ENCODE data around the gene SYCP2L. TPM values are rescaled to one million over a fixed set of nuclear protein-coding genes. Genes with fewer than 3 reads are reported as not detected.
A peak's percentile ranks its signal among the peaks of the same experiment; 100 is the strongest.

The SYCP2L gene
- polyA plus RNA-seq, 1 donor (not counting 4 experiments of a cell fraction or from before 2014, with no cell fraction given): 1.3 TPM

- FAIRE-seq (no peak), DNase-seq (ENCODE audit: low read depth, low spot score) (no peak)
- Histone ChIP-seq H3K4me3 (ENCODE audit: control insufficient read depth in 2 of 3, extremely low read depth in 1 of 3, insufficient read depth in 2 of 3, low read depth in 1 of 3, low read length in 3 of 3) (no peak overlapping the region), H3K79me2 (ENCODE audit: control insufficient read depth, insufficient read depth, low read length) (no peaks in the 10 kb centered on the region), H3K9me3 (ENCODE audit: control insufficient read depth, low read depth, low read length) (no peaks in the 10 kb centered on the region), H3K9ac (ENCODE audit: control insufficient read depth, extremely low read depth, insufficient read depth, low read length) (no peak overlapping the region), H3K27ac (ENCODE audit: control insufficient read depth, insufficient read depth, low read length) (no peak overlapping the region), H3K4me2 (ENCODE audit: control insufficient read depth, extremely low read depth, insufficient read depth, low read depth, low read length) (no peak overlapping the region), H3K9me1 (ENCODE audit: control insufficient read depth, extremely low read depth, insufficient read depth, low read length) (no peaks in the 10 kb centered on the region), H3K4me1 (ENCODE audit: control insufficient read depth, extremely low read depth, insufficient read depth, low read length) (no peaks in the 10 kb centered on the region), H4K20me1 (ENCODE audit: control insufficient read depth, extremely low read depth, insufficient read depth, low read length) (no peaks in the 10 kb centered on the region), H3K27me3 (ENCODE audit: control insufficient read depth, extremely low read depth, insufficient read depth, low read length) (no peaks in the 10 kb centered on the region), H2AFZ (ENCODE audit: control insufficient read depth, low read length) (no peak overlapping the region), H3K36me3 (ENCODE audit: control insufficient read depth in 2 of 2, extremely low read depth in 1 of 2, insufficient read depth in 2 of 2, low read length in 2 of 2) (no peaks in the 10 kb centered on the region)
- dilution Hi-C loops (cut with MboI; ENCODE audit: extremely low pct_ligation_motif_present, low sequenced_read_pairs): no loop called here
- TF ChIP-seq EZH2 (IDR thresholded peaks at IDR 0.05; ENCODE audit: low read length) (no peak), CTCF (optimal IDR thresholded peaks at IDR 0.05 in 1 of 3, IDR thresholded peaks at IDR 0.05 in 1 of 3, conservative IDR thresholded peaks at IDR 0.05 in 1 of 3; ENCODE audit: extremely low read depth in 1 of 3, insufficient read depth in 2 of 3, low read length in 3 of 3) (no peak)
Measured at GRCh38 chr6:10890151-10890550, 3.3 kb downstream of the SYCP2L start.

DNA sequence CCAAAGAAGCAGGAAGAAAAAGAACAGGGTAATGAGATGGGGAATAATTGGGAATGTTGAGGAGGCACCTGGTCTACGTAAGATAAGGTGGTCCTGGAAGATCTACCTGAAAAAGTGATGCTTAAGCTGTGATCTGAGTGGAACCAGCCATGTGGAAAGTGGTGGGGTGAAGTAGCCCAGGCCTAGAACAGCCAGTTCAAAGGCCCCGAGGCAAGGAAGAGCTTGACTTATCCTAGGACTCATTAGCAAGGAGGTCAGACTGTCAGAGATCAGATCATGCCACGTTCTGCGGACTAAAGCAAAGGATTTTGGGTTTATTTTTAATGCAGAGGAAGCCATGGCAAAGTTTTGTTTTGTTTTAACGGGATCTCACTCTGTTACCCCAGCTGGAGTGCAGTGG is 5.1 kb downstream of the SYCP2L start:
- Histone ChIP-seq H3K27me3 (ENCODE audit: control insufficient read depth, extremely low read depth, insufficient read depth, low read length) (no peaks in the 10 kb centered on the region), H3K4me3 (ENCODE audit: control insufficient read depth in 2 of 3, extremely low read depth in 1 of 3, insufficient read depth in 2 of 3, low read depth in 1 of 3, low read length in 3 of 3) (no peak overlapping the region), H3K9ac (ENCODE audit: control insufficient read depth, extremely low read depth, insufficient read depth, low read length) (no peak overlapping the region), H4K20me1 (ENCODE audit: control insufficient read depth, extremely low read depth, insufficient read depth, low read length) (no peaks in the 10 kb centered on the region), H3K9me3 (ENCODE audit: control insufficient read depth, low read depth, low read length) (no peaks in the 10 kb centered on the region), H3K79me2 (ENCODE audit: control insufficient read depth, insufficient read depth, low read length) (no peaks in the 10 kb centered on the region), H3K4me2 (ENCODE audit: control insufficient read depth, extremely low read depth, insufficient read depth, low read depth, low read length) (no peak overlapping the region), H3K4me1 (ENCODE audit: control insufficient read depth, extremely low read depth, insufficient read depth, low read length) (no peaks in the 10 kb centered on the region), H3K27ac (ENCODE audit: control insufficient read depth, insufficient read depth, low read length) (no peak overlapping the region), H3K36me3 (ENCODE audit: control insufficient read depth in 2 of 2, extremely low read depth in 1 of 2, insufficient read depth in 2 of 2, low read length in 2 of 2) (no peaks in the 10 kb centered on the region), H2AFZ (ENCODE audit: control insufficient read depth, low read length) (no peak overlapping the region), H3K9me1 (ENCODE audit: control insufficient read depth, extremely low read depth, insufficient read depth, low read length) (no peaks in the 10 kb centered on the region)
- DNase-seq (ENCODE audit: low read depth, low spot score): no peak
- peak; percentile 5 for FAIRE-seq
- dilution Hi-C loops (cut with MboI; ENCODE audit: extremely low pct_ligation_motif_present, low sequenced_read_pairs): no loop called here
- TF ChIP-seq CTCF (optimal IDR thresholded peaks at IDR 0.05 in 1 of 3, IDR thresholded peaks at IDR 0.05 in 1 of 3, conservative IDR thresholded peaks at IDR 0.05 in 1 of 3; ENCODE audit: extremely low read depth in 1 of 3, insufficient read depth in 2 of 3, low read length in 3 of 3) (no peak), EZH2 (IDR thresholded peaks at IDR 0.05; ENCODE audit: low read length) (no peak)

All from keratinocyte (primary cell).